PC-9 (cell line): ENCODE data around the gene L1CAM. TPM values are rescaled to one million over a fixed set of nuclear protein-coding genes. Genes with fewer than 3 reads are reported as not detected.

Experiments used
- BruUV-seq: library from RNA; stranded (reverse); fragments of 400-500 nt; replicated peaks from 2 replicates; lab custom pipeline; 2021; lab: Mats Ljungman, UMichigan
- CTCF ChIA-PET: fragments of 300-600 bp; sonication (Branson Sonifier 250); formaldehyde crosslinking; loops from one replicate; lab custom pipeline; 2022; ENCODE audit warnings: antibody characterized with exemption; lab: Charles Lee
- POLR2A ChIA-PET: fragments of 300-600 bp; sonication (Branson Sonifier 250); formaldehyde crosslinking; loops from one replicate; lab custom pipeline; 2022; ENCODE audit warnings: antibody characterized with exemption; ENCODE audit not compliant: unreplicated experiment; lab: Charles Lee
- DNase-seq, 2 experiments: peaks; one replicate each; pipeline versions ENCODE4 v3.0.0 to v3.0.0-alpha.2; 2015 to 2022; ENCODE audit warnings: mixed read lengths in 1 of 2
- H2AFZ ChIP-seq: fragments of 200-600 bp; sonication (generic); 2 replicates; pipeline ENCODE4 v1.8.1; 2017; ENCODE audit warnings: antibody characterized with exemption
- H3F3A ChIP-seq: fragments of 200-600 bp; sonication (generic); 2 replicates; pipeline ENCODE4 v1.8.1; 2017; ENCODE audit warnings: antibody characterized with exemption, mild to moderate bottlenecking, low read depth; ENCODE audit not compliant: insufficient read depth
- H3K27ac ChIP-seq: fragments of 200-600 bp; sonication (generic); 2 replicates; pipeline ENCODE4 v1.6.1; 2016; ENCODE audit warnings: mixed run types
- H3K27me3 ChIP-seq: fragments of 200-600 bp; sonication (generic); 2 replicates; pipeline ENCODE4 v1.6.1; 2016; ENCODE audit warnings: low read depth, mixed run types; ENCODE audit not compliant: insufficient read depth
- H3K36me3 ChIP-seq: fragments of 200-600 bp; sonication (generic); 2 replicates; pipeline ENCODE4 v1.6.1; 2016; ENCODE audit warnings: low read depth, mixed run types
- H3K4me1 ChIP-seq: fragments of 200-600 bp; sonication (generic); replicated peaks from 2 replicates; pipeline ENCODE4 v1.6.1; 2016; ENCODE audit warnings: mixed run types; ENCODE audit not compliant: insufficient read depth
- H3K4me2 ChIP-seq: fragments of 200-600 bp; sonication (generic); 2 replicates; pipeline ENCODE4 v1.6.1; 2017; ENCODE audit warnings: mixed run types
- H3K4me3 ChIP-seq: fragments of 200-600 bp; sonication (generic); 2 replicates; pipeline ENCODE4 v1.6.1; 2016; ENCODE audit warnings: mixed run types
- H3K79me2 ChIP-seq: fragments of 200-600 bp; sonication (generic); 2 replicates; pipeline ENCODE4 v1.6.1; 2017; ENCODE audit warnings: low read depth, mixed run types
- H3K9me2 ChIP-seq: fragments of 200-600 bp; sonication (generic); 2 replicates; pipeline ENCODE4 v1.8.1; 2017; ENCODE audit warnings: mild to moderate bottlenecking; ENCODE audit not compliant: insufficient read depth
- H3K9me3 ChIP-seq: fragments of 200-600 bp; sonication (generic); 2 replicates; pipeline ENCODE4 v1.8.1; 2016; ENCODE audit warnings: low read depth; ENCODE audit not compliant: insufficient read depth
- H4K20me1 ChIP-seq: fragments of 200-600 bp; sonication (generic); 2 replicates; pipeline ENCODE4 v1.8.1; 2017; ENCODE audit not compliant: insufficient read depth
- EZH2 ChIP-seq: fragments of 200-600 bp; sonication (generic); IDR thresholded peaks from 2 replicates; pipeline ENCODE4 v1.8.0; 2017; ENCODE audit warnings: antibody characterized with exemption, low read depth
- intact Hi-C: fragments of 100-400 bp; cut with micrococcal nuclease; formaldehyde crosslinking; loops from one replicate; pipeline ENCODE4 v1.10.0; 2022; ENCODE audit not compliant: unreplicated experiment
- total RNA-seq: library from RNA; stranded (reverse); gene quantifications from 2 replicates; pipeline ENCODE4 v1.2.3, GENCODE V29; 2021
- TF ChIP-seq, protein P1 (sequence below): fragments of 200-600 bp; sonication (generic); conservative IDR thresholded peaks from 2 replicates; pipeline ENCODE4 v1.6.1; 2017; ENCODE audit warnings: mixed run types, antibody characterized with exemption, mild to moderate bottlenecking, moderate library complexity

The L1CAM gene
- total RNA-seq, 1 experiment from 2014 or later = 68.8 TPM

DNA sequence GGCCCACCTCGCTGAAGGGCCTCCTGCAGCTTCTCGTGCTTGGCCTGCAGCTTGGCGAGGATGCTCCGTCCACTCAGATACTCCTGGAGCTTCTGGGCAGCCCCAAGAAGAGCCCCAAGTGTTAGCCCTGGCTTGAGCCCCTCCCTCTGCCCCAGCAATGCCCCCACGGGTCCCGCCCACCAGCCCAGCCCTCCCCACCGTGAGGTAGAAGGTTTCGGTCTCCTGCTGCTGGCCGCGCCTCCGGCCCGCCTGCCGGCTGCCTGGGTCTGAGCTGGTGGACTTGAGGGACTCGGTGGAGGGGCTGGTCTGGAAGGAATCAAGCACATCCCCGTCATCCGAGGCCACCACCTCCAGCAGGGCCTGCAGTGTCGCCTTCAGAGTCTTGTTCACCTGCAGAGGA lies 27.2 kb upstream of the L1CAM start:
- Histone ChIP-seq H3K4me3 (no peak overlapping the region), H3K9me2 (no peaks in the 10 kb centered on the region), H3K79me2 (no peaks in the 10 kb centered on the region), H3F3A (no peaks in the 10 kb centered on the region), H2AFZ (no peak overlapping the region), H4K20me1 (no peaks in the 10 kb centered on the region), H3K4me1 (no peaks in the 10 kb centered on the region), H3K27me3 (no peaks in the 10 kb centered on the region), H3K4me2 (no peak overlapping the region), H3K27ac (no peak overlapping the region), H3K36me3 (no peaks in the 10 kb centered on the region), H3K9me3 (no peaks in the 10 kb centered on the region)
- ChIA-PET CTCF (no interaction called here), POLR2A (no interaction called here)
- BruUV-seq = no TSS peak
- no peak for DNase-seq
- intact Hi-C loops = no loop called here
- TF ChIP-seq EZH2 = no peak
- TF ChIP-seq, protein P1, sequence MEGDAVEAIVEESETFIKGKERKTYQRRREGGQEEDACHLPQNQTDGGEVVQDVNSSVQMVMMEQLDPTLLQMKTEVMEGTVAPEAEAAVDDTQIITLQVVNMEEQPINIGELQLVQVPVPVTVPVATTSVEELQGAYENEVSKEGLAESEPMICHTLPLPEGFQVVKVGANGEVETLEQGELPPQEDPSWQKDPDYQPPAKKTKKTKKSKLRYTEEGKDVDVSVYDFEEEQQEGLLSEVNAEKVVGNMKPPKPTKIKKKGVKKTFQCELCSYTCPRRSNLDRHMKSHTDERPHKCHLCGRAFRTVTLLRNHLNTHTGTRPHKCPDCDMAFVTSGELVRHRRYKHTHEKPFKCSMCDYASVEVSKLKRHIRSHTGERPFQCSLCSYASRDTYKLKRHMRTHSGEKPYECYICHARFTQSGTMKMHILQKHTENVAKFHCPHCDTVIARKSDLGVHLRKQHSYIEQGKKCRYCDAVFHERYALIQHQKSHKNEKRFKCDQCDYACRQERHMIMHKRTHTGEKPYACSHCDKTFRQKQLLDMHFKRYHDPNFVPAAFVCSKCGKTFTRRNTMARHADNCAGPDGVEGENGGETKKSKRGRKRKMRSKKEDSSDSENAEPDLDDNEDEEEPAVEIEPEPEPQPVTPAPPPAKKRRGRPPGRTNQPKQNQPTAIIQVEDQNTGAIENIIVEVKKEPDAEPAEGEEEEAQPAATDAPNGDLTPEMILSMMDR = no peak

DNA sequence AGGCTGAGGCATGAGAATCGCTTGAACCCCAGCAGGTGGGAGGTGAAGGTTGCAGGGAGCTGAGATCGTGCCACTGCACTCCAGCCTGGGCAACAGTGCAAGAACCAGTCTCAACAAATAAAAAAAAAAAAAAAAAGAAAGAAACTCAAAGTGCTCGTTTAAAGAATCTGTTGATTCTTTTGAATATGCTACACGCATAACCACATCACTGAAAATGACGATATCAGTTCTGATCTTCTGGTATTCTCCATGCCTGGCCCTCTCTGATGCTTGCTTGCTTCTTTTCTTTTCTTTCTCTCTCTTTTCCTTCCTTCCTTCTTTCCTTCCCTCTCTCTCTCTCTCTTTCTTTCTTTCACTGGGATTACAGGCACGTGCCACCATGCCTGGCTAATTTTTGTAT lies 25.8 kb upstream of the L1CAM start:
- ChIA-PET POLR2A (no interaction called here), CTCF (no interaction called here)
- Histone ChIP-seq H4K20me1 (no peaks in the 10 kb centered on the region), H3K9me2 (no peaks in the 10 kb centered on the region), H3F3A (no peaks in the 10 kb centered on the region), H3K79me2 (no peaks in the 10 kb centered on the region), H3K27ac (no peak overlapping the region), H3K27me3 (no peaks in the 10 kb centered on the region), H3K4me2 (no peak overlapping the region), H3K36me3 (no peaks in the 10 kb centered on the region), H2AFZ (no peak overlapping the region), H3K4me1 (no peaks in the 10 kb centered on the region), H3K4me3 (no peak overlapping the region), H3K9me3 (no peaks in the 10 kb centered on the region)
- no peak for DNase-seq
- BruUV-seq = no TSS peak
- intact Hi-C loops = no loop called here
- TF ChIP-seq, protein P1 = no peak
- no peak for TF ChIP-seq EZH2

DNA sequence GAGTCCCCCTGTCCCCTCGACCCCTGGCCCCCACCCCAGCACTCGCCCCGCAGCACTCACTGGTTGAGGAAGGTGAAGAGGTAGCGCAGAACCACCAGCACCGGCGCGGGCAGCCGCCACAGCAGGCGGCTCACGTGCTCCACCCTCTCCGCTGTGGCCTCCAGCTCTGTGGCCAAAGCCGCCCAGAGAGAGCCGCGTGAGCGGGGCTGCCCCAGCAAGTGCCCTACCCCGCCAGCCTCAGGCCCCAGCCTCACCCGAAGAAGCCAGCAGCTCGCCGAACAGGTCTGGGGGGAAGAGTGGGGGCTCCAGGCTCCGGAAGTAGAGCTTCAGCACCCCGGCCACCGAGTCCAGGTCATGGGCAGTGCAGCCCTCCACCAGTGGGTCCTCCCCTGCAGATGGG lies 24.5 kb upstream of the L1CAM start:
- H4K20me1 ChIP-seq = no peaks in the 10 kb centered on the region
- CTCF ChIA-PET = interaction anchor here (0.6 to 0.7 kb wide), 3 partner anchors 16 to 56 kb away, joined by 7 to 19 read pairs (median 9); no protein-coding TSS in a partner anchor
- H3K27me3 ChIP-seq = no peaks in the 10 kb centered on the region
- intact Hi-C loops = no loop called here
- H3K4me1 ChIP-seq = no peaks in the 10 kb centered on the region
- no peaks in the 10 kb centered on the region for H3K36me3 ChIP-seq
- no peaks in the 10 kb centered on the region for H3F3A ChIP-seq
- H3K9me3 ChIP-seq = no peaks in the 10 kb centered on the region
- no peak for DNase-seq
- no peak overlapping the region for H3K4me2 ChIP-seq
- POLR2A ChIA-PET = interaction anchor here (0.7 kb wide), 2 partner anchors 85 to 116 kb away, joined by 3 read pairs; partner anchors contain the start of gene SSR4
- no peak overlapping the region for H3K4me3 ChIP-seq
- no peak overlapping the region for H2AFZ ChIP-seq
- no TSS peak for BruUV-seq
- H3K9me2 ChIP-seq = no peaks in the 10 kb centered on the region
- H3K79me2 ChIP-seq = no peaks in the 10 kb centered on the region
- no peak overlapping the region for H3K27ac ChIP-seq
- TF ChIP-seq, protein P1 = no peak
- TF ChIP-seq EZH2 = no peak
